Skin of body (tissue), 3 donors: ENCODE measurements around the gene FLVCR2. TPM values are rescaled to one million over a fixed set of nuclear protein-coding genes. Genes with fewer than 3 reads are reported as not detected.
A peak's percentile ranks its signal among the peaks of the same experiment; 100 is the strongest.
"Not testable (repeated sequence)": the region's sequence is repeated elsewhere in the genome, so short reads cannot be mapped to it uniquely, and the experiment has no call there.

ENCODE experiments used
- DNase-seq: peaks from one replicate; lab custom pipeline; 2025; lab: John Stamatoyannopoulos, UW
- small RNA-seq: library from RNA; depleted of rRNA; stranded (forward); fragments of <200 nt; gene quantifications from one replicate; pipeline ENCODE3, GENCODE V24; 2014; ENCODE audit warnings: low replicate concordance
- total RNA-seq: library from RNA; depleted of rRNA; stranded (reverse); fragments of >200 nt; gene quantifications from one replicate; pipeline ENCODE4 v1.2.3, GENCODE V29; 2014

The FLVCR2 gene
- total RNA-seq, 1 donor from 2014 or later: 5.6 TPM

DNA sequence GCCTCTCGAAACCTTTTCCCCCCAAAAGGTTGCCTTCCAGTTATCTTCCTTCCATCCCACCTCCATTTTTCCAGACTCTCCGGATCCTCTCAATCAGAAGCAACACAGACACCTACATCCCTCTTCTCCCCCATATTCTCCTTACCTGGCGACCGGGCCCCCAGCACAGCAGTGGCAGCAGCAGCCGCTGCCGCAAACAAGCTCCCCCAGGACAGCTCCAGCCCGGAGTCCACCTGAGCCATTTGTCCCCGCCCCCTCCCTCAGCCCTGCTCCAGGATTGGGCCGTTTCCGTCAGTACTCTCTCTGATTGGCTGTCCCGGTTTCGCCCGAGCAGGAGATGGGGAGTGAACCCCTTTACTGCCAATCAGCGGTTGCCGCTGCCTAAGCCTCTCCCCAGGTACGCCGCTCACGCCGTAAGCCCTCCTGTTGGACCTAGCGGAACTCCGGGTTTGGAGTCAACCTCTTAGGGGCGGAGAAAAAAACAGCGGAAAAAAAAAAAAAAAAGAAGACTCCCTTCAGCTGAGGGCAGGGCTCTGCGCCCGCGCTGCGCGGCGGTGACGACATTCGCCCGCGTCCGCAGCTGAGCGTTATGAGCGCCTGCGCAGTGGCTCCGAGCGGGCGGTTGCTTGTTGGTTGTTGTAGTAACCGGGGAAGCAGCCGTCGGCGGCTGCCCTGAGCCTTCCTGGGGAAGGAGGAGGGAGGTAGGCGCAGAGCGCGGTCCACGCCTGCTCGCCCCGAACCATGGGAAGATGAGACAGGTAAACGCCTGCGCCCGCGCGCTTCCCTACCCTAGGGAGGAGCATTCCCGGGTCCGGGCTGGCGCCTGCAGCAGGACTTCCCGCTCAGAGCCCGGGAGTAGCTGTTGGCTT, 82.4 kb downstream of the FLVCR2 start, which contains the start of the genes ERG28 and TTLL5:
Gene ERG28 (minus strand): TSS at position 247 of the 869 bp plus-strand sequence. CDS start 3,374 bp downstream, outside the sequence.
Gene TTLL5 (plus strand): TSS at position 617 of the 869 bp plus-strand sequence. CDS start 1,904 bp downstream, outside the sequence.
- DNase-seq: peak; percentile 98

GRCh38 chr14:75661499-75661814, 83.0 kb downstream of the FLVCR2 start:
- peak; percentile 65 for DNase-seq

- DNase-seq: no peak
Measured at GRCh38 chr14:75662966-75663365, 84.5 kb downstream of the FLVCR2 start.

DNA sequence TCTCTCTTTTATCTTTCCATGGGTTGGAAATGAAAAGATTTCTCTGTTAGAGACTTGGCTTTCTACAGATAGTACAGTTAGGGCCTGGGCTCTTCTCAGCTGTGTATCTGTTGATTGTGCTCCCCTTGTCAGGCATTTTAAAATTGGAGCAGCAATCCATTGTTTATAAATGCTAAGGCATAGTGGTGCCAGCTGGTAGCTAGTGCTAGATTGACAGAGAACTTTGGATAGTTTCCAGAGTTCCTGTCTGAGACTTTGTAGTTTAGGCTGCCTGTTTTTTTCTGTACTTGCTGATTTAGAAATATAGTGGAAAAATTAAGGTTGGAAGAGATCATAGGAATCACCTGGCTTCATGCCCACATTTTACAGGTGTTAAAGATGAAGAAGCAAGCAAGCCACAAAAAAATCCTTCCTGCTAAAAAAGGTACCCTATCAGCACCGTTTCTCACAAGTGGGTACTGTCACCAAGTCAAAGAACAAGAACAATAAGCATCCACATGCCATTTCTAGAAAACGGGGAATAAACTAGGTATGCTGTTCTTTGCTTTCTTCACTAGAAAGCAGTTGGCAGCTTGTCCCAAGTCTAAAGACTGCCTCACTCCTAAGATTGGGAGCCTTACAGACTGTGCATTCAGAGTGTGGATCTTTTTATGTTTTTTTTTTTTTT, 88.8 kb downstream of the FLVCR2 start:
- no peak for DNase-seq

GRCh38 chr14:75672605-75673192, 94.3 kb downstream of the FLVCR2 start:
- no peak for DNase-seq

GRCh38 chr14:75673345-75674035, 95.1 kb downstream of the FLVCR2 start:
- DNase-seq: no peak

DNA sequence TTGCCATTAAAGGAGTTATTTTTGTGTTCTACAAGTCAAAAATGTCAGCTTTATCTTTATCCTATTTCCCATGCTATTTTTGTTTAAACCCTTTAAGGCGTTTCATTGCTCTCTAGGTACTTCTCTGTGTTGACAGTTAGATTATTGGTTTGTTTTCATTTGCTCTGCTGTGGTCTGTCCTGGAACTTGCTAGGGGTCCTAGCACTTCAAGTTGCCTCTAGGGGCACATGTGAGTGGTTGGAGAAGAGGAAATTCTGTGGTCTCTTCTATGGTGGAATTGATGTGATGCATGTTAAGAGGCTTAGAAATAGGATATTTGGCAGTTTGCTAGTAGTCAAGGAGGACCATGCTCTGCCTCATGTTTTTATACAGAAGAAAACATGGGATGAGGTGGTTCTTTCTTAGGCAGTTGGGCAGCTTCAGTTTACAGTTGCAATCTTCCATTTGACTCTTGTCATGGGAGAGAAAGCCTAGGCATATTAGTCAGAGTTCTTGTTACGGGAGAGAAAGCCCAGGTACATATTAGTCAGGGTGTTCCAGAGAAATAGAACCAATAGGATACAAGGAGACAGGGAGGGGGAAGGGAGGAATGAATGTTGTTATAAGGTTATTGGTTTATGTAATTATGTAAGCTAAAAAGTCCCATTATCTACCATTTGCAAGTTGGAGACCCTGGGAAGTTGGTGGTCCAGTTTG, 97.0 kb downstream of the FLVCR2 start:
- no peak for DNase-seq

- no peak for DNase-seq
Measured at GRCh38 chr14:75685910-75686309, 107.5 kb downstream of the FLVCR2 start.

DNA sequence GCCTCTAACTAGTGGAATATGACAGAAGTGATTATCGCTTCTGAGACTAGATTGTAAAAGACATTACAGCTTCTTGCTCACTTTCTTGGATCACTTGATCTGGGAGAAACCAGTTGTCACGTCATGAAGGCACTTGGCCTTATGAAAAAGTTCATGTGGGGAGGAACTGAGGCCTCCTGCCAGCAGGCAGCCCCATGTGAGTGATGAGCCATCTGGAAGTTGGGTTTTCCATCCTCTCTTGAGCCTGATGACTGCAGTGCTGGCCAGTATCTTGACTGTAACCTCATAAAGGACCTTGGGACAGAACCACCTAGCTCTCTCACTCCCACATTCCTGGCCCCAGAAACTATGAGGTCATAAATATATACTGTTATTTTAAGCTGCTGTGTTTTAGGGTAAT, 110.6 kb downstream of the FLVCR2 start:
- peak; percentile 64 for DNase-seq

GRCh38 chr14:75690010-75690409, 111.6 kb downstream of the FLVCR2 start:
- no peak for DNase-seq

- DNase-seq: not testable (repeated sequence)
Measured at GRCh38 chr14:75695025-75695424, 116.6 kb downstream of the FLVCR2 start.

DNA sequence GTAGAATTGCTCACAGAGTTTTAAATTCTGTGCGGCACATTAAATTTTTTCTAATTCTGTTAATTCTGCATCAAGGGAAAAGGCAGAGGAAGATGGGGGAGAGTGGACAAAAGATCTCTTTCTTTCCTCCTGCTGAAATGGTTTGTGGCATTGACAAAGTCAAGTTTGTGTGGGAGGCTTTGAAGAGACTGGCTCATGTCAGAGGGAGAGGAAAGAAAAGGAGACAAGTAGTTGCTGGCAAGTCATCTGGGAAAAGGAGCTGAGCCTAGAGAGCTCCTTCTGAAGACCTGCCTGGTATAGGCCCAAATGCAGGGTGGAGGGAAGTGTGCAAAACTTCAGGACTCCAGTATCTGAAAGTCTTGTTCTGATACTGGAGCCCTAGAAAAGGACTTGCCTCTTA, 119.0 kb downstream of the FLVCR2 start:
- DNase-seq: no peak

Small RNA genes lying within 50 kb of the gene (small RNA-seq; reads per million reads assigned to genes)
- gene RNA5SP387: 0.17 reads per million

Other genes starting within 250 kb of the FLVCR2 start
- 19.3 TPM for gene JDP2, start 150.6 kb upstream of the FLVCR2 start, total RNA-seq
- gene BATF, start 56.2 kb upstream of the FLVCR2 start, total RNA-seq: 1.4 TPM
- 5.3 TPM for gene ERG28, start 82.3 kb downstream of the FLVCR2 start, total RNA-seq
- 30.7 TPM for gene TTLL5, start 82.6 kb downstream of the FLVCR2 start, total RNA-seq